ENCODE results near the gene PTH. TPM values are rescaled to one million over a fixed set of nuclear protein-coding genes. Genes with fewer than 3 reads are reported as not detected.

The PTH gene
- total and polyA plus RNA-seq, 9 of the 15 experiments (the other 6 are each of a cell fraction or from before 2014, with no cell fraction given), result not detected

GRCh38 chr11:13465909-13466371 lies 29.9 kb downstream of the PTH start (continued):
- TF ChIP-seq ZNF124 (CRISPR knock-in tag; IDR thresholded peaks at IDR 0.05) (no peak), ZNF561 (CRISPR knock-in tag; conservative IDR thresholded peaks at IDR 0.05) (no peak), SMAD4 (CRISPR knock-in tag; conservative IDR thresholded peaks at IDR 0.05) (no peak), POLR2AphosphoS2 (IDR thresholded peaks at IDR 0.05; ENCODE audit: low read length) (no peak), CREB3 (tag; conservative IDR thresholded peaks at IDR 0.05; ENCODE audit: low read depth) (no peak), TFAP4 (CRISPR knock-in tag; IDR thresholded peaks at IDR 0.05; ENCODE audit: borderline replicate concordance) (no peak), VEZF1 (CRISPR knock-in tag; IDR thresholded peaks at IDR 0.05) (no peak), ZNF609 (CRISPR knock-in tag; IDR thresholded peaks at IDR 0.05; ENCODE audit: borderline replicate concordance) (no peak), LCOR (CRISPR knock-in tag; IDR thresholded peaks at IDR 0.05) (no peak), SMARCC2 (IDR thresholded peaks at IDR 0.05; ENCODE audit: low read depth) (no peak), PTBP1 (IDR thresholded peaks at IDR 0.05; ENCODE audit: low read depth, low read length) (no peak)

Data from K562 (cell line).